Gastrocnemius medialis (tissue), 4 donors: ENCODE data around the gene TMEM229B.

ENCODE experiments used
- POLR2A ChIP-seq, 2 donors: fragments of 450-650 bp; IDR thresholded peaks; one replicate each; pipeline ENCODE4 v1.6.1; 2017; ENCODE audit warnings: antibody characterized with exemption in 2 of 2, mild to moderate bottlenecking in 2 of 2, moderate library complexity in 2 of 2
- TF ChIP-seq, protein P1 (sequence below), 5 experiments: fragments of 450-650 bp in 3 of 5; fragments of 200-600 bp in 2 of 5; sonication (generic) in 2 of 5; IDR thresholded peaks in 4 of 5; conservative IDR thresholded peaks in 1 of 5; 1 replicate in 4 of 5; 2 replicates in 1 of 5; pipeline ENCODE4 v1.5.1; 2016 to 2019; ENCODE audit warnings: antibody characterized with exemption in 5 of 5, mild to moderate bottlenecking in 3 of 5, moderate library complexity in 3 of 5

DNA sequence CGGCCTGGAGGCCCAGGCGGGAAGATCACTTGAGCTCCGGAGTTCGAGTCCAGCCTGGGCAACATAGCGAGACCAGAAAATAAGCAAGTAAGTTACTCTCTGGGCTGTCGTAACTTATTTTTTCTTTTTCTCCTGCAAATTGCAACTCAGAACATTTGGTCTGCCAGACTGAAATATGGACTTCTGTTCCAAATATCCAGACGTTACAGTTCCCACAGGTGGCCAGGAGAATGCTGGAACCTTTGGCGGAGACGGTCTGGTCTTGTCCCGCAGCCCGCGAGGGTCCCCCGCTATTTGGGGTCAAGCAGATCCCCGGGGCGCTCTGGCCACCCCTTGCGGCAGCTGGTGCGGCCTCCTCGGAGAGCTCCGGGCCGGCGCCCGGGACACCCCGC, 44.1 kb upstream of the TMEM229B start:
- TF ChIP-seq, protein P1, sequence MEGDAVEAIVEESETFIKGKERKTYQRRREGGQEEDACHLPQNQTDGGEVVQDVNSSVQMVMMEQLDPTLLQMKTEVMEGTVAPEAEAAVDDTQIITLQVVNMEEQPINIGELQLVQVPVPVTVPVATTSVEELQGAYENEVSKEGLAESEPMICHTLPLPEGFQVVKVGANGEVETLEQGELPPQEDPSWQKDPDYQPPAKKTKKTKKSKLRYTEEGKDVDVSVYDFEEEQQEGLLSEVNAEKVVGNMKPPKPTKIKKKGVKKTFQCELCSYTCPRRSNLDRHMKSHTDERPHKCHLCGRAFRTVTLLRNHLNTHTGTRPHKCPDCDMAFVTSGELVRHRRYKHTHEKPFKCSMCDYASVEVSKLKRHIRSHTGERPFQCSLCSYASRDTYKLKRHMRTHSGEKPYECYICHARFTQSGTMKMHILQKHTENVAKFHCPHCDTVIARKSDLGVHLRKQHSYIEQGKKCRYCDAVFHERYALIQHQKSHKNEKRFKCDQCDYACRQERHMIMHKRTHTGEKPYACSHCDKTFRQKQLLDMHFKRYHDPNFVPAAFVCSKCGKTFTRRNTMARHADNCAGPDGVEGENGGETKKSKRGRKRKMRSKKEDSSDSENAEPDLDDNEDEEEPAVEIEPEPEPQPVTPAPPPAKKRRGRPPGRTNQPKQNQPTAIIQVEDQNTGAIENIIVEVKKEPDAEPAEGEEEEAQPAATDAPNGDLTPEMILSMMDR (IDR thresholded peaks at IDR 0.05 in 4 of 5, conservative IDR thresholded peaks at IDR 0.05 in 1 of 5) = no peak
- TF ChIP-seq POLR2A (IDR thresholded peaks at IDR 0.05) = no peak
